ENCODE data around the gene SLC25A45. TPM values are rescaled to one million over a fixed set of nuclear protein-coding genes. Genes with fewer than 3 reads are reported as not detected.

Gene SLC25A45, protein sequence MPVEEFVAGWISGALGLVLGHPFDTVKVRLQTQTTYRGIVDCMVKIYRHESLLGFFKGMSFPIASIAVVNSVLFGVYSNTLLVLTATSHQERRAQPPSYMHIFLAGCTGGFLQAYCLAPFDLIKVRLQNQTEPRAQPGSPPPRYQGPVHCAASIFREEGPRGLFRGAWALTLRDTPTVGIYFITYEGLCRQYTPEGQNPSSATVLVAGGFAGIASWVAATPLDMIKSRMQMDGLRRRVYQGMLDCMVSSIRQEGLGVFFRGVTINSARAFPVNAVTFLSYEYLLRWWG
- 1.1 and 1.5 TPM in 2 replicates for total RNA-seq

DNA sequence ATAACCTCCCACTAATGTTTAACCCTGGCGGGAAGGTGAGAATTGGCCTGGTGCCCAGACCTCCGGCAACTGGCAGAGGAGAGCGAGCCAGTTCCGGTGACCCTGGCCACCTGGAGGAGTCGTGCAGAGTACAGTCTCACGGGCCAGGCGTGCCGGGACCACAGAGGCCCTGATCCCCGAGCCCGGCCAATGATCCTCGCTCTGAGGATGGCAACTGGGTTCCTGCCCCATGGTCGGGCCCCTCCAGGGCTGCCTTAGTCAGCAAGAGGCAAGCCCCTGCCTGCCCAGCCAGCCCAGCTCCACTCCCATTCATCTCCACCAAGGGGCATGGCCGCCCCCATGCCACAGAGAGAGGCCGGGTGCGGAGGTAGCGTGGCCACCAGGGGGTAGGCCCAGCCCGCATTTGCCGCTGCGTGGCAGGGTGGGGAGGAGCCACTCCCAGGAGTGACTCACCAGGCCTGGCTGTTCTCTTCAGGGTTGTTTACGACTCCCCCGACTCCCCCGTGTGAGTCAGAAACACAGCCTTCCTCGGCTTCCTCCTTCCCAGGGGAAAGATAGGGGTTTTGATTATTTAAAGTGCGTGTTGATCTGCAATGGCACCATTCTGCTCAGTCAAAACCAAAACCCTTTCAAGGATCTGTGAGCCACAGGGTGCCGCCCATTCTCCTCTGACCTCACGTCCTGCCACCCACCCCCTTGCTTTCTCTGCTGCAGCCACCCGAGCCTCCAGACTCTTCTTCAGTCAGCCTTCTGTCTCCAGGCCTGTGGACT lies at the start of gene SLC25A45:
Gene SLC25A45 (minus strand): TSS at position 614 of the 771 bp plus-strand sequence. CDS start 695 bp downstream, outside the sequence.

DNA sequence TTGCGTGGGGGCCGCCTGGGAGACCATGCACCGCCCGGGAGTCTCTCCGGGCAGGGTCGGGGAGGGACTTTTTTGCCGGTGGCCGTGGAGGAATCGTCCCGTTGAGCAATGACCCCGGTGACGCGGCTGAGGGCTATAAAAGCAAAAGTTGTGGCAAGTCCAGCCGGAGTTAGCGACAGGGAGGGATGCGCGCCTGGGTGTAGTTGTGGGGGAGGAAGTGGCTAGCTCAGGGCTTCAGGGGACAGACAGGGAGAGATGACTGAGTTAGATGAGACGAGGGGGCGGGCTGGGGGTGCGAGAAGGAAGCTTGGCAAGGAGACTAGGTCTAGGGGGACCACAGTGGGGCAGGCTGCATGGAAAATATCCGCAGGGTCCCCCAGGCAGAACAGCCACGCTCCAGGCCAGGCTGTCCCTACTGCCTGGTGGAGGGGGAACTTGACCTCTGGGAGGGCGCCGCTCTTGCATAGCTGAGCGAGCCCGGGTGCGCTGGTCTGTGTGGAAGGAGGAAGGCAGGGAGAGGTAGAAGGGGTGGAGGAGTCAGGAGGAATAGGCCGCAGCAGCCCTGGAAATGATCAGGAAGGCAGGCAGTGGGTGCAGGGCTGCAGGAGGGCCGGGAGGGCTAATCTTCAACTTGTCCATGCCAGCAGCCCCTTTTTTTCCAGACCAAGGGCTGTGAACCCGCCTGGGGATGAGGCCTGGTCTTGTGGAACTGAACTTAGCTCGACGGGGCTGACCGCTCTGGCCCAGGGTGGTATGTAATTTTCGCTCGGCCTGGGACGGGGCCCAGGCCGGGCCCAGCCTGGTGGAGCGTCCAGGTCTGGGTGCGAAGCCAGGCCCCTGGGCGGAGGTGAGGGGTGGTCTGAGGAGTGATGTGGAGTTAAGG lies 40.4 kb upstream of the SLC25A45 start, which contains the start of gene NEAT1:
Gene NEAT1 (plus strand): TSS at position 166 of the 883 bp plus-strand sequence.

DNA sequence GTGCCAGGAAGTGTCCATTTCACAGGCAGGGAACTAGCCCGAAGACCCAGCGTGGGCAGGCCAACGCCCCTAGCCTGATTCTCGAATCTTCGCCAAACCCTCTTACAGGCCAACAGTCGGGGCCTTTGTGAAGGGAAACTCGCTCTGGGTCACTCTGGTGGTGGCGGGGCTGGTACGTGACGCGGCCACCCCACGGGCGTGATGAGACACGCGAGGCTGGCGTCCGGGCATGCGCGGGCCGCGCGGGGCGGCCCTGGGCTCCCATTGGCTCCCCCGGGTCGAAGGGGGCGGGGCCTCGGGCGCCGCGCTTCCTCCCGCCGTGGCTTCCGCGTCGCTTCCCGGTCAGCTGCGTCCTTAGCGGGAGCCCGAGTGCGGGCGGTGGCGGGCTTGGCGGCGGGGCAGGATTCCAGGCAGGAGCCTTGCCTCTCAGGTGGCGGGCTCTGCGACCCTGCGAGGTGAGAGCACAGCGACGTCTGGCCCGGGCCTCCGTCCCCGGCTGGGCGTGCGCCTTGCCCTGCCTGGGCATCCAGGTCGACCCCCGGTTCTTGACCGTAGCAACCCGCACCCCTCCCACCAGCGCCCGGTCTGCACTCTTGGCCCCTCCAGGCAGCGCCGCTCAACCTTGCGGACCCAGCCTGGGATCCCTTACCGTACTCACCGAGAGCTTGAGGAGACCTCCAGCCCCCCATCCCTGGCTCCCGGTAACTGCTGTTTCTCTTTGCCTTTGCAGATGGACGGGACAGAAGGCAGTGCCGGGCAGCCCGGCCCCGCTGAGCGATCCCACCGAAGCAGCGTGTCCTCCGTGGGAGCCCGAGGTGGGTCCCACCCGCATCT lies 4.1 kb upstream of the SLC25A45 start, which contains the start of gene FRMD8:
Gene FRMD8 (plus strand): TSS at position 331 of the 834 bp plus-strand sequence. CDS start 400 bp downstream, at position 731.

DNA sequence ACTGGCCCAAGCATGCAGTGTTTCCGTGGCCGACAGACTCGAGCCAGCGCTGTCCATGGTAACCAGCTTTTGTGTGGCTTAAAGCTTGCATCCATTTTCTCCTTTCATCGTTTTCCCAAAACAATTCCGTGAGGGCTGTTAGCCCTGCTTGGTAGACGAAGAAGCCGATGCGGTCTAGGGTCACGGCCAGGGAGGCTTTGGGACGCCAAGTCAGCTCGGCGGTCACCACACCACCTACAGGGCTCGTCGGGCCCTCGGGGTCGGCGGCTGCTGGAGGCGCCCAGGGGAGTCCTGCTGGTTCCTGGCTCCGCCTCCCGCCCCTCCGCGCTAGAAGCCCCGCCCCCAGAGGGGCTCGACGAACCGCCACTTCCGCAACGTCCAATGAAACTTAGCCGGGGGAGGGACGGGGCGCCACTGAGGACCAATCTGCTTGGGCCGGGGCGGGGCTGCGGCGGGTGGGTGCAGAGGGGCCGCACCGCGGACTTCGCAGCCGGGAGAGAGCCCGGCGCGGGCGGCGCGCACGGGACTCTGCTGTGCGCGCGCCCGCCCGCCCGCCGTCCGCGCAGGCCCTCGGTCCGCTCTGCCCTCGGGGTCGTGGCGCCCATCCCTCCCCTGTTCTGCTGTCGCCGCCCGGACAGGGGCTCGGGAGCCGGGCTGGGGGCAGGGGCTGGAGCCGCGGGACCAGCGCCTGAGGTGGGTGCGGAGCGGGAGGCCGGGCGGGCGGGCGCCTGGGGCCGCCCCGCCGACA lies 28.0 kb downstream of the SLC25A45 start, which contains the start of gene TIGD3:
Gene TIGD3 (plus strand): TSS at position 487 of the 748 bp plus-strand sequence. CDS start 1,058 bp downstream, outside the sequence.

Other genes with a start within 250 kb of the SLC25A45 start
- 14.9 and 17.2 TPM in 2 replicates for gene SYVN1, start 248.1 kb downstream of the SLC25A45 start, total RNA-seq
- gene SPDYC, start 212.4 kb downstream of the SLC25A45 start, total RNA-seq = not detected in 2 replicates
- 243 and 266 TPM in 2 replicates for gene CAPN1, start 200.7 kb downstream of the SLC25A45 start, total RNA-seq
- 11.4 and 19.0 TPM in 2 replicates for gene POLA2, start 120.7 kb downstream of the SLC25A45 start, total RNA-seq
- 38.5 and 40.8 TPM in 2 replicates for gene CDC42EP2, start 67.8 kb downstream of the SLC25A45 start, total RNA-seq
- 37.3 and 38.1 TPM in 2 replicates for gene DPF2, start 48.8 kb downstream of the SLC25A45 start, total RNA-seq
- 0.30 TPM in 1 of 2 replicates, not detected in the other for gene TIGD3, start 27.9 kb downstream of the SLC25A45 start, total RNA-seq
- 59.5 and 60.4 TPM in 2 replicates for gene FRMD8, start 4.0 kb upstream of the SLC25A45 start, total RNA-seq
- gene NEAT1, start 40.2 kb upstream of the SLC25A45 start, total RNA-seq = 12.7 and 14.7 TPM in 2 replicates
- 683 and 797 TPM in 2 replicates for gene MALAT1, start 116.4 kb upstream of the SLC25A45 start, total RNA-seq
- 83.3 and 84.1 TPM in 2 replicates for gene SCYL1, start 142.4 kb upstream of the SLC25A45 start, total RNA-seq
- gene LTBP3, start 175.7 kb upstream of the SLC25A45 start, total RNA-seq = 45.1 and 58.2 TPM in 2 replicates
- 70.6 and 76.7 TPM in 2 replicates for gene ZNRD2, start 187.8 kb upstream of the SLC25A45 start, total RNA-seq
- 45.8 and 46.7 TPM in 2 replicates for gene FAM89B, start 189.9 kb upstream of the SLC25A45 start, total RNA-seq
- 33.7 and 53.4 TPM in 2 replicates for gene EHBP1L1, start 193.4 kb upstream of the SLC25A45 start, total RNA-seq
- 0.27 TPM in 1 of 2 replicates, not detected in the other for gene KCNK7, start 213.2 kb upstream of the SLC25A45 start, total RNA-seq
- gene MAP3K11, start 231.6 kb upstream of the SLC25A45 start, total RNA-seq = 122 and 126 TPM in 2 replicates
- gene PCNX3, start 233.1 kb upstream of the SLC25A45 start, total RNA-seq = 40.7 and 41.1 TPM in 2 replicates

Data from mammary microvascular endothelial cell (primary cell).